HCT116 (cell line): Measurements from ENCODE around the gene SMTNL1. TPM values are rescaled to one million over a fixed set of nuclear protein-coding genes. Genes with fewer than 3 reads are reported as not detected.

Source experiments
- ATAC-seq: fragments of 200-7000 bp; cut with Tn5 transposase; 2 replicates; pipeline ENCODE4 v1.9.1; 2020; ENCODE audit warnings: mild to moderate bottlenecking, moderate library complexity
- BruUV-seq: library from RNA; stranded (reverse); fragments of 400-500 nt; replicated peaks from 2 replicates; lab custom pipeline; 2021; lab: Mats Ljungman, UMichigan
- CTCF ChIA-PET: fragments of 300-600 bp; sonication (Branson Sonifier 250); formaldehyde crosslinking; loops from one replicate; lab custom pipeline; 2021; ENCODE audit warnings: antibody characterized with exemption; lab: Charles Lee
- POLR2A ChIA-PET: fragments of 300-600, 350-600 bp; sonication (Branson Sonifier 250); formaldehyde crosslinking; loops from one replicate; lab custom pipeline; 2021; ENCODE audit warnings: antibody characterized with exemption; lab: Charles Lee
- RAD21 ChIA-PET, 2 experiments: fragments of 300-600 bp; sonication (Branson Sonifier 250); formaldehyde crosslinking; loops; one replicate each; lab custom pipeline; 2023; ENCODE audit warnings: low total read pairs in 2 of 2; ENCODE audit not compliant: uncharacterized antibody in 2 of 2, unreplicated experiment in 2 of 2, low non-redundant PET in 1 of 2; lab: Charles Lee
- DNase-seq: peaks from one replicate; pipeline ENCODE4 v3.0.0-alpha.2; 2010; ENCODE audit warnings: low read depth, low spot score
- H2AFZ ChIP-seq: fragments of 200-600 bp; shearing (Covaris generic), sonication (generic); 2 replicates; pipeline ENCODE4 v1.6.1; 2017; ENCODE audit warnings: low read depth, mixed run types, mixed read lengths, antibody characterized with exemption, low read length; ENCODE audit not compliant: poor library complexity, severe bottlenecking
- H3K27ac ChIP-seq: 2 replicates; pipeline ENCODE4 v1.5.1; 2012; ENCODE audit warnings: low read depth, low read length
- H3K27me3 ChIP-seq: fragments of 200-600 bp; sonication (generic); 2 replicates; pipeline ENCODE4 v1.6.1; 2016; ENCODE audit warnings: mixed run types, low read length, mixed read lengths; ENCODE audit not compliant: insufficient read depth
- H3K36me3 ChIP-seq, 2 experiments: fragments of 200-500 bp in 1 of 2; fragments of 200-600 bp in 1 of 2; sonication (Bioruptor generic) in 1 of 2; sonication (generic) in 1 of 2; 2 replicates each; pipeline versions ENCODE4 v1.5.1 to v1.6.1; 2014 to 2016; ENCODE audit warnings: low read length in 2 of 2, inconsistent platforms in 1 of 2, mixed read lengths in 1 of 2, mixed run types in 1 of 2; ENCODE audit not compliant: insufficient read depth in 2 of 2, control insufficient read depth in 1 of 2
- H3K4me1 ChIP-seq, 2 experiments: fragments of 200-600 bp in 1 of 2; sonication (generic) in 1 of 2; 2 replicates each; pipeline versions ENCODE4 v1.5.1 to v1.6.1; 2012 to 2017; ENCODE audit warnings: low read length in 2 of 2, inconsistent platforms in 1 of 2, mild to moderate bottlenecking in 1 of 2, mixed read lengths in 1 of 2, mixed run types in 1 of 2, moderate library complexity in 1 of 2; ENCODE audit not compliant: insufficient read depth in 2 of 2, control insufficient read depth in 1 of 2
- H3K4me2 ChIP-seq: fragments of 200-600 bp; sonication (generic); 2 replicates; pipeline ENCODE4 v1.6.1; 2017; ENCODE audit warnings: mixed run types, low read length, mixed read lengths
- H3K4me3 ChIP-seq, 2 experiments: fragments of 200-600 bp in 1 of 2; sonication (generic) in 1 of 2; replicated peaks in 1 of 2; 2 replicates each; pipeline ENCODE4 v1.5.1; 2011 to 2016; ENCODE audit warnings: low read length in 2 of 2, control low read depth in 1 of 2, low read depth in 1 of 2, mild to moderate bottlenecking in 1 of 2, mixed read lengths in 1 of 2, mixed run types in 1 of 2
- H3K79me2 ChIP-seq: fragments of 200-600 bp; sonication (generic); 2 replicates; pipeline ENCODE4 v1.6.1; 2017; ENCODE audit warnings: mild to moderate bottlenecking, mixed run types, low read length, moderate library complexity, mixed read lengths; ENCODE audit not compliant: insufficient read depth
- H3K9ac ChIP-seq: fragments of 200-600 bp; sonication (generic); 2 replicates; pipeline ENCODE4 v1.6.1; 2016; ENCODE audit warnings: low read length, mixed read lengths
- H3K9me2 ChIP-seq: fragments of 200-600 bp; sonication (generic), shearing (Covaris generic); 2 replicates; pipeline ENCODE4 v1.6.1; 2017; ENCODE audit warnings: mixed run types, mild to moderate bottlenecking, moderate library complexity; ENCODE audit not compliant: insufficient read depth
- H3K9me3 ChIP-seq, 2 experiments: fragments of 200-500 bp in 1 of 2; fragments of 200-600 bp in 1 of 2; sonication (Bioruptor generic) in 1 of 2; sonication (generic) in 1 of 2; 2 replicates each; pipeline ENCODE4 v1.6.1; 2014 to 2017; ENCODE audit warnings: low read length in 2 of 2, mixed read lengths in 2 of 2, inconsistent platforms in 1 of 2, low read depth in 1 of 2, mild to moderate bottlenecking in 1 of 2, mixed run types in 1 of 2, moderate library complexity in 1 of 2; ENCODE audit not compliant: control insufficient read depth in 1 of 2, insufficient read depth in 1 of 2
- H4K20me1 ChIP-seq: fragments of 200-600 bp; sonication (generic), shearing (Covaris generic); 2 replicates; pipeline ENCODE4 v1.6.1; 2017; ENCODE audit warnings: mixed run types, mild to moderate bottlenecking, moderate library complexity; ENCODE audit not compliant: insufficient read depth
- ATF3 ChIP-seq: IDR thresholded peaks from 2 replicates; pipeline ENCODE4 v1.6.1; 2012
- CBX3 ChIP-seq: IDR thresholded peaks from 2 replicates; pipeline ENCODE4 v1.6.1; 2012; ENCODE audit warnings: low read depth
- CTCF ChIP-seq, 3 experiments: fragments of 200-600 bp in 1 of 3; sonication (generic) in 1 of 3; IDR thresholded peaks in 2 of 3; conservative IDR thresholded peaks in 1 of 3; 2 replicates each; pipeline ENCODE4 v1.5.1; 2012 to 2017; ENCODE audit warnings: low read depth in 2 of 3, low read length in 2 of 3, antibody characterized with exemption in 1 of 3, borderline replicate concordance in 1 of 3, control low read depth in 1 of 3, mild to moderate bottlenecking in 1 of 3, mixed read lengths in 1 of 3, mixed run types in 1 of 3, moderate library complexity in 1 of 3; ENCODE audit not compliant: insufficient read depth in 1 of 3
- EZH2 ChIP-seq: fragments of 200-600 bp; sonication (generic); IDR thresholded peaks from 2 replicates; pipeline ENCODE4 v1.6.1; 2017; ENCODE audit warnings: antibody characterized with exemption, mixed run types
- FOSL1 ChIP-seq: IDR thresholded peaks from 2 replicates; pipeline ENCODE4 v1.6.1; 2012; ENCODE audit warnings: low read depth
- POLR2A ChIP-seq: IDR thresholded peaks from 2 replicates; pipeline ENCODE4 v1.7.0; 2011; ENCODE audit warnings: borderline replicate concordance; ENCODE audit not compliant: insufficient read depth, insufficient read length; ENCODE audit errors: extremely low read depth
- POLR2AphosphoS5 ChIP-seq: IDR thresholded peaks from 2 replicates; pipeline ENCODE4 v1.6.1; 2011; ENCODE audit warnings: mild to moderate bottlenecking, low read depth, low read length, moderate library complexity
- RAD21 ChIP-seq: IDR thresholded peaks from 2 replicates; pipeline ENCODE4 v1.6.1; 2012; ENCODE audit warnings: low read depth, mild to moderate bottlenecking
- TCF7L2 ChIP-seq: IDR thresholded peaks from 2 replicates; pipeline ENCODE4 v1.7.0; 2011; ENCODE audit warnings: borderline replicate concordance, inconsistent platforms; ENCODE audit not compliant: insufficient read depth, insufficient read length; ENCODE audit errors: extremely low read depth
- YY1 ChIP-seq: IDR thresholded peaks from 2 replicates; pipeline ENCODE4 v1.6.1; 2011; ENCODE audit warnings: low read length, low read depth, moderate library complexity, mild to moderate bottlenecking; ENCODE audit not compliant: insufficient replicate concordance; ENCODE audit errors: extremely low read depth
- ZBTB33 ChIP-seq: IDR thresholded peaks from 2 replicates; pipeline ENCODE4 v1.6.1; 2011; ENCODE audit warnings: mild to moderate bottlenecking, low read length, moderate library complexity; ENCODE audit not compliant: insufficient replicate concordance; ENCODE audit errors: extremely low read depth
- ZFX ChIP-seq: fragments of 450-650 bp; IDR thresholded peaks from 2 replicates; pipeline ENCODE4 v1.6.1; 2017
- ZNF274 ChIP-seq: fragments of 200-500 bp; sonication (Bioruptor generic); IDR thresholded peaks from 2 replicates; pipeline ENCODE4 v1.6.1; 2014; ENCODE audit warnings: mild to moderate bottlenecking, low read depth, low read length, inconsistent platforms
- intact Hi-C: fragments of 100-400 bp; cut with micrococcal nuclease; formaldehyde crosslinking; loops from 2 replicates; pipeline ENCODE4 v1.10.0; 2022
- total RNA-seq: library from RNA; stranded (reverse); gene quantifications from one replicate; pipeline ENCODE4 v1.2.1, GENCODE V29; 2021; ENCODE audit not compliant: unreplicated experiment

The SMTNL1 gene
- total RNA-seq, 1 experiment from 2014 or later, result not detected

GRCh38 chr11:57501953-57502352 is 35.4 kb upstream of the SMTNL1 start:
- Histone ChIP-seq H3K9ac (no peak overlapping the region), H3K27me3 (no peaks in the 10 kb centered on the region), H3K4me3 (no peak overlapping the region), H3K79me2 (no peaks in the 10 kb centered on the region), H3K4me1 (peaks cover 9 to 17% of the 10 kb centered on the region in 2 experiments; a peak in 3 of 4 replicates), H2AFZ (no peak overlapping the region), H3K9me3 (no peaks in the 10 kb centered on the region), H3K4me2 (no peak overlapping the region), H3K9me2 (no peaks in the 10 kb centered on the region), H3K27ac (no peak overlapping the region), H4K20me1 (no peaks in the 10 kb centered on the region), H3K36me3 (no peaks in the 10 kb centered on the region)
- ChIA-PET CTCF (interaction anchor here (0.8 to 2.1 kb wide), 2 partner anchors 9 to 143 kb away, joined by 4 to 36 read pairs; no protein-coding TSS in a partner anchor), POLR2A (no interaction called here), RAD21 (interaction anchor here in 1 of 2 experiments (0.7 kb wide), 1 partner anchor 9 kb away, joined by 4 read pairs; no protein-coding TSS in a partner anchor)
- BruUV-seq, result no TSS peak
- intact Hi-C loops, result no loop called here
- DNase-seq (no peak), ATAC-seq (no peak)
- TF ChIP-seq ZNF274 (no peak), ZFX (no peak), TCF7L2 (no peak), POLR2AphosphoS5 (no peak), ATF3 (no peak), POLR2A (no peak), YY1 (no peak), EZH2 (no peak), FOSL1 (no peak), CBX3 (no peak), ZBTB33 (no peak), RAD21 (no peak), CTCF (IDR thresholded peaks at IDR 0.05 in 2 of 3, conservative IDR thresholded peaks at IDR 0.05 in 1 of 3; ENCODE audit: borderline replicate concordance in 1 of 3, insufficient read depth in 1 of 3, low read depth in 2 of 3, low read length in 2 of 3) (no peak)
